Stimulated activated naive CD8-positive, alpha-beta T cell treated with anti-CD3 and anti-CD28 coated beads, Interleukin-15, amount 100 ng/mL, for 72 hours (primary cell): Measurements from ENCODE around the gene TSPAN14.

Source experiments
- ATAC-seq: fragments of 150-1000 bp; cut with Tn5 transposase; 2 replicates; pipeline ENCODE4 v1.10.0; 2021; ENCODE audit warnings: mild to moderate bottlenecking, moderate library complexity
- DNase-seq, 2 donors: peaks; one replicate each; pipeline ENCODE4 v3.0.0; 2021 to 2022
- H3K27ac Mint-ChIP-seq, 2 donors: one replicate each; pipeline ENCODE4 v1.8.0; 2022; ENCODE audit warnings: mild to moderate bottlenecking in 2 of 2, mixed read lengths in 2 of 2, moderate library complexity in 2 of 2
- H3K27me3 Mint-ChIP-seq: one replicate; pipeline ENCODE4 v1.8.0; 2022; ENCODE audit warnings: mixed read lengths
- H3K4me1 Mint-ChIP-seq: one replicate; pipeline ENCODE4 v1.8.0; 2022; ENCODE audit warnings: mild to moderate bottlenecking, mixed read lengths
- H3K4me3 Mint-ChIP-seq, 2 donors: one replicate each; pipeline ENCODE4 v1.8.0; 2022; ENCODE audit warnings: mild to moderate bottlenecking in 2 of 2, mixed read lengths in 2 of 2, moderate library complexity in 1 of 2
- H3K9me3 Mint-ChIP-seq, 2 donors: one replicate each; pipeline ENCODE4 v1.8.0; 2022; ENCODE audit warnings: mixed read lengths in 2 of 2

TSPAN14 gene

GRCh38 chr10:80444646-80445319, 9.3 kb upstream of the TSPAN14 start:
- Mint-ChIP-seq H3K4me3 (no peak overlapping the region), H3K27ac (peak overlapping the region in 1 of 2 donors; percentile 74), H3K9me3 (no peaks in the 10 kb centered on the region), H3K4me1 (peaks cover 65% of the 10 kb centered on the region), H3K27me3 (no peaks in the 10 kb centered on the region)
- DNase-seq = peak; percentile 58 to 79
- ATAC-seq = peak; percentile 86

DNA sequence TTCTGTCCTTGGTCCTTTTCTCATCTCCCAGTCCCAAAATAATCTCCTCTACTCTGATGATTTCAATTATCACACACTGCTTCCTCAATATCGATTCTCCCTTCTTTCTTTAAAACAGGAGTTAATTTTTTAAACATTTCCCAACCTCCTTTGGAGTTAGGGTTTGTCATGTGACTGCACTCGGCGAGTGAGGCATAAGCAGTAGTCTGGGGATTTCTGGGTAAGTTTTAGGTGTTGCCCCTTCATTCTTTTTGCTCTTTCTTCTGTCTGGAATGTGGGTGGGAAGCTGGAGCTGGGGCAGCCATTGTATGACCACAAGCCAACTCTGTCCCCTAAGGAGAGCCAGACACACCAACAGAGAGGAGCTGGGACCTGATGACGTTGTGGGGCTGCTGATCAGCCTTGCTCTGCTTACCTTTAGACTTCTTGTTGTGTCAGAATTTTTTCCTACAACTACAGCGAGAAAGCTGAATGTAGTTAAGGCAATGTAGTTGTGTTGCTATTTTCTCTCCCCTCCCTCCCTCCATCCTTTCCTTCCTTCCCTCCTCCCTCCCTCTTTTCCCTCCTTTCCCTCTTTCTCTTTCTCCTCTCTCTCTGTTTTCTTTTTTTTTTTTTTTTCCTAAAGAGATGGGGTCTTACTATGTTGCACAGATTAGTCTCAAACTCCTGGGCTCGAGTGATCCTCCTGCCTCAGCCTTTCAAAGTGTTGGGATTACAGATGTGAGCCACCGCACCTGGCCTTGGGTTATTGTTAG, 6.5 kb upstream of the TSPAN14 start:
- Mint-ChIP-seq H3K27me3 (no peaks in the 10 kb centered on the region), H3K9me3 (no peaks in the 10 kb centered on the region), H3K27ac (peak overlapping the region; percentile 44 to 52), H3K4me3 (peak overlapping the region in 1 of 2 donors; percentile 58), H3K4me1 (peaks cover 65% of the 10 kb centered on the region)
- DNase-seq (no peak), ATAC-seq (no peak)

GRCh38 chr10:80448209-80448942, 5.7 kb upstream of the TSPAN14 start:
- Mint-ChIP-seq H3K27ac (peak overlapping the region; percentile 44 to 52), H3K27me3 (no peaks in the 10 kb centered on the region), H3K9me3 (no peaks in the 10 kb centered on the region), H3K4me3 (peak overlapping the region in 1 of 2 donors; percentile 58), H3K4me1 (peaks cover 67% of the 10 kb centered on the region)
- no peak for DNase-seq
- ATAC-seq = no peak

DNA sequence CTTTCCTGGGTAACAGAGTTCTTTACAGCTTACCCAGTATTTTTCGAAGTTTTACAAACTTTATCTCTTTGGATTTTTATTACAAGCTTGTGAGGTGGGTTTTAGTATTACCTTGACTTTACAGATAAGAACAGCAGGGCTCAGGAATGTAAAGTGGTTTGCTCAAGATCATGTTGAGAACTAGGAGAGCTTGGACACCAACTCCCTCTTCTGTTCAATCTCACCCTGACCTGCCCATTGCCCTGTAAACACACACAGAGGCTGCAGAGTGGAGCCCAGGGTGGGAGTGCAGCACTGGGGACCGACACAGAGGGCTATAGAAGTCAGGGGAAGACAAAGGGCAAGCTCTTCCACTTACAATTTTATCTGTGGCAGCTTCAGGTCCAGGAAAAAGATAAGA, 4.6 kb upstream of the TSPAN14 start:
- H3K9me3 Mint-ChIP-seq = no peaks in the 10 kb centered on the region
- DNase-seq = no peak
- H3K4me1 Mint-ChIP-seq = peaks cover 60% of the 10 kb centered on the region
- H3K27ac Mint-ChIP-seq = no peak overlapping the region
- no peaks in the 10 kb centered on the region for H3K27me3 Mint-ChIP-seq
- H3K4me3 Mint-ChIP-seq = no peak overlapping the region
- no peak for ATAC-seq

DNA sequence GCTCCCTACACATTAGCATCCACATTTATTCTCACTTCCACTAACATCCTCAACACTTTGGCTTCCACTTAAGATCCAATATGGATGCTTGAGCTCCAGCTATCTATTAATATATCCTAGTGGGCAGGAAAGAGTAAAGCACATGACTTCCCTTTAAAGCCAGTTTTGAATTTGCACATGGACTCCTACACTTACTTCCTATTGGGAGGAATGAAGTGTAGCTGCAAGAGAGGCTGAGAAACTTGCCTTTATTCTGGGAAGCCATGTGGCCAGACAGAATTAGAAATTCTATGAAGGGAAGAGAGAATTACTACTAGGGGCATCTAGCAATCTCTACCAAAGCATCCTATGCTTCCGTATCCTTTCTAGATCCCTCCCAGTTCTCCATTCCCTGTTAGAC, 3.0 kb upstream of the TSPAN14 start:
- H3K4me1 Mint-ChIP-seq = peaks cover 50% of the 10 kb centered on the region
- no peak overlapping the region for H3K4me3 Mint-ChIP-seq
- no peaks in the 10 kb centered on the region for H3K9me3 Mint-ChIP-seq
- H3K27me3 Mint-ChIP-seq = no peaks in the 10 kb centered on the region
- H3K27ac Mint-ChIP-seq = no peak overlapping the region
- ATAC-seq = no peak
- DNase-seq = no peak

DNA sequence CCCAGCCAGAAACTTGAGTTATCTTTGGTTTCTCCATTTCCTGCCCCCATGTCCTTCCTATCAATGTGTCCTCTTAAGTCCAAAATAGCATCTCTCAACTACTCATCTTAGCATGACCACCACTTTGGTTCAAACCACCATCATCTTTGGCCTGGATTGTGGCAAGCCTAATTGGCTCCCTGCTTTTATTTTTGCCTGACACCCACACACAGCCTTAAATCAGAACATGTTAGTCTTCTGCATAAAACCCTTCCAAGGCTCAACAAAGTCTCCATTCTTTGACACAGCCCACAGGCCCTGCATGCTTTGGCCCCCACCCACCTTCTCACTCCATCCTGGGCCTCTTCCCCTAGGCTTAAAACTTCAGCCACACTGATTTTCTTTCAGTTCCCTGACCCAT, 2.0 kb upstream of the TSPAN14 start:
- no peak for ATAC-seq
- H3K4me3 Mint-ChIP-seq = no peak overlapping the region
- H3K9me3 Mint-ChIP-seq = no peaks in the 10 kb centered on the region

DNA sequence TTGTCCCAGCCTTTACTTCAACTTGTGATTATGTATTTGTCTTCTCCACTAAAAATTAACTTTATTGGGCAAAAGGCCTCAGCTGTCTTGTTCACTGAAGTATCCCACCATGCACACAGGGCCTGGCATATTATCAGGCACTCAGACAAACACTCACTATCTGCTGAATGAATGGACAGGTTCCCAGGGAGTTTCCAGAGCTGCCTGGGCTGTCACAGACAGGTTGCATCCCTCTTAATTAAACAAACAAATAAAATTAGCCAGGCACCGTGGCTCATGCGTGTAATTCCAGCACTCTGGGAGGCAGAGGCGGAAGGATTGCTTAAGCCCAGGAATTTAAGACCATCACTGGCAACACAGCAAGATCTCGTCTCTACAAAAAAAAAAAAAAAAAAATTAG, 1.5 kb upstream of the TSPAN14 start:
- ATAC-seq (no peak), DNase-seq (no peak)
- H3K9me3 Mint-ChIP-seq = no peaks in the 10 kb centered on the region

More for the DNA sequence above, 2.0 kb upstream of the TSPAN14 start:
- DNase-seq = no peak
- H3K4me1 Mint-ChIP-seq = peaks cover 48% of the 10 kb centered on the region
- no peak overlapping the region for H3K27ac Mint-ChIP-seq
- no peaks in the 10 kb centered on the region for H3K27me3 Mint-ChIP-seq

GRCh38 chr10:80453056-80453841, 861 bp upstream of the TSPAN14 start:
- no peaks in the 10 kb centered on the region for H3K27me3 Mint-ChIP-seq
- peaks cover 48% of the 10 kb centered on the region for H3K4me1 Mint-ChIP-seq
- no peaks in the 10 kb centered on the region for H3K9me3 Mint-ChIP-seq
- no peak overlapping the region for H3K27ac Mint-ChIP-seq
- ATAC-seq = no peak
- peak overlapping the region; percentile 64 for H3K4me3 Mint-ChIP-seq
- no peak for DNase-seq

More for the DNA sequence above, 1.5 kb upstream of the TSPAN14 start:
- H3K4me1 Mint-ChIP-seq = peaks cover 48% of the 10 kb centered on the region
- H3K27me3 Mint-ChIP-seq = no peaks in the 10 kb centered on the region
- H3K27ac Mint-ChIP-seq = no peak overlapping the region
- no peak overlapping the region for H3K4me3 Mint-ChIP-seq

- H3K4me3 Mint-ChIP-seq = peak overlapping the region; percentile 88 to 97
- DNase-seq (peak in 1 of 2 donors; percentile 34), ATAC-seq (peak; percentile 42)
- no peaks in the 10 kb centered on the region for H3K27me3 Mint-ChIP-seq
- H3K27ac Mint-ChIP-seq = peak overlapping the region; percentile 90 to 98
- H3K4me1 Mint-ChIP-seq = peaks cover 49% of the 10 kb centered on the region
- no peaks in the 10 kb centered on the region for H3K9me3 Mint-ChIP-seq
Observed at GRCh38 chr10:80454513-80455460, 677 bp downstream of the TSPAN14 start.

- peak overlapping the region; percentile 66 to 98 for H3K27ac Mint-ChIP-seq
- peaks cover 58% of the 10 kb centered on the region for H3K4me1 Mint-ChIP-seq
- H3K9me3 Mint-ChIP-seq = no peaks in the 10 kb centered on the region
- no peaks in the 10 kb centered on the region for H3K27me3 Mint-ChIP-seq
- ATAC-seq = no peak
- no peak for DNase-seq
- H3K4me3 Mint-ChIP-seq = peak overlapping the region; percentile 88 to 97
Observed at GRCh38 chr10:80455461-80456349, 1.6 kb downstream of the TSPAN14 start.

GRCh38 chr10:80457554-80458262, 3.6 kb downstream of the TSPAN14 start:
- H3K4me3 Mint-ChIP-seq = peak overlapping the region; percentile 81 to 88
- no peaks in the 10 kb centered on the region for H3K27me3 Mint-ChIP-seq
- peaks cover 78% of the 10 kb centered on the region for H3K4me1 Mint-ChIP-seq
- no peak for DNase-seq
- ATAC-seq = no peak
- no peaks in the 10 kb centered on the region for H3K9me3 Mint-ChIP-seq
- H3K27ac Mint-ChIP-seq = peak overlapping the region; percentile 78 to 88

DNA sequence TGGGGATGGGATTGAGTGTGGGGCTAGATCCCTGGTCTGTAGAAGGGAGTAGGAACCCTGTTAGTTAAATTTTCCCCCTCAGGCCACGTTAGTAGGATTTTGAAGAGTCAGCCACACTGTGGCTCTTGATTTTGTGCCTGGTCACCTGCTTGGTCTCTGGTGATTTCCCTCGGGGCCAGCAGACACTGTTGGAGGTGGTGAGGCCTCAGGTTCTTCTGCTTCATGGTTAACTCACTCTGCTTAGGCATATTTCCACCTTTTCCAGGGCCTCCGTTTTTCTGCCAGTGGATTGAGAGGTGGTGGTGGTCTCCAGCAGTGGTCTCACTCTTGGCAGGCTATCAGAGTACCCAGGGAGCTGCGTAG, 4.1 kb downstream of the TSPAN14 start:
- Mint-ChIP-seq H3K9me3 (no peaks in the 10 kb centered on the region), H3K27me3 (no peaks in the 10 kb centered on the region), H3K4me3 (peak overlapping the region; percentile 71 to 81), H3K4me1 (peaks cover 81% of the 10 kb centered on the region), H3K27ac (peak overlapping the region; percentile 78 to 88)
- no peak for DNase-seq
- no peak for ATAC-seq

DNA sequence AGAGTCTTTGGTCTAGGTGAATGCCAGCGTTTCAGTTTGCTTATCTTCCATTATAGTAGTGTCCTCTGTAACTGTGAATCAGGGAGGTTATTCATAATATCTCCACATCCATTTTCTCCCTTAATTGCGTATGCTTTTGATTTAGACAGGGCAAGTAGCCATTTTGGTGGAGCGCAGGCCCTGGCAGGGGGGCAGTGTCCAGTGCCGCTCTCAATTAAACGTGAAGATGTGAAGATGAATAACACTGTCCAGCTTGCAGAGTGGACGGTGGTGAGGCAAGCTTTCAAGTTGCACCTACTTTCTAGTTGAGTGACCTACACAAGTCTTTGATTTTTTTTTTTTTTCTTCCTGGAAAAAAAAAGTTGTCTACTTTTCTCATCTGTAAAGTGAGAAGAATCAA, 4.5 kb downstream of the TSPAN14 start:
- Mint-ChIP-seq H3K9me3 (no peaks in the 10 kb centered on the region), H3K4me3 (peak overlapping the region; percentile 71 to 81), H3K27me3 (no peaks in the 10 kb centered on the region), H3K27ac (peak overlapping the region; percentile 53 to 88), H3K4me1 (peaks cover 81% of the 10 kb centered on the region)
- no peak for DNase-seq
- no peak for ATAC-seq
